EL (cell line): Measurements from ENCODE around the gene MYL9.
A peak's percentile ranks its signal among the peaks of the same experiment; 100 is the strongest.

ENCODE experiments used
- DNase-seq: peaks from one replicate; pipeline ENCODE4 v3.0.0-alpha.2; 2016

Gene MYL9

GRCh38 chr20:36585410-36586125 is 44.2 kb downstream of the MYL9 start:
- peak; percentile 92 for DNase-seq

GRCh38 chr20:36587388-36588070 is 46.2 kb downstream of the MYL9 start:
- DNase-seq: no peak

GRCh38 chr20:36591281-36591680 is 50.0 kb downstream of the MYL9 start:
- DNase-seq: no peak

- peak; percentile 49 for DNase-seq
Observed at GRCh38 chr20:36591854-36592641, 50.7 kb downstream of the MYL9 start.

GRCh38 chr20:36593347-36593929 is 52.1 kb downstream of the MYL9 start:
- no peak for DNase-seq

GRCh38 chr20:36599912-36600345 is 58.6 kb downstream of the MYL9 start:
- DNase-seq: no peak
